HFF-Myc (cell line): ENCODE data around the gene GIMAP1.
"Not testable (repeated sequence)": the region's sequence is repeated elsewhere in the genome, so short reads cannot be mapped to it uniquely, and the experiment has no call there.

Source experiments
- DNase-seq: peaks from one replicate; pipeline ENCODE4 v3.0.0-alpha.2; 2011; ENCODE audit warnings: low read depth; ENCODE audit errors: extremely low read depth
- H3K4me3 ChIP-seq: replicated peaks from 2 replicates; pipeline ENCODE4 v1.5.1; 2011; ENCODE audit warnings: low read depth, mild to moderate bottlenecking, control low read depth, low read length
- TF ChIP-seq, protein P1 (sequence below): IDR thresholded peaks from 2 replicates; pipeline ENCODE4 v1.5.1; 2012; ENCODE audit warnings: mild to moderate bottlenecking, low read depth, low read length, control low read depth; ENCODE audit errors: missing control alignments

GIMAP1 gene

GRCh38 chr7:150716368-150716767, at the start of gene GIMAP1:
GIMAP1 (plus strand) TSS chr7:150716613; CDS start chr7:150719048, 2,435 bp downstream.
- TF ChIP-seq, protein P1, sequence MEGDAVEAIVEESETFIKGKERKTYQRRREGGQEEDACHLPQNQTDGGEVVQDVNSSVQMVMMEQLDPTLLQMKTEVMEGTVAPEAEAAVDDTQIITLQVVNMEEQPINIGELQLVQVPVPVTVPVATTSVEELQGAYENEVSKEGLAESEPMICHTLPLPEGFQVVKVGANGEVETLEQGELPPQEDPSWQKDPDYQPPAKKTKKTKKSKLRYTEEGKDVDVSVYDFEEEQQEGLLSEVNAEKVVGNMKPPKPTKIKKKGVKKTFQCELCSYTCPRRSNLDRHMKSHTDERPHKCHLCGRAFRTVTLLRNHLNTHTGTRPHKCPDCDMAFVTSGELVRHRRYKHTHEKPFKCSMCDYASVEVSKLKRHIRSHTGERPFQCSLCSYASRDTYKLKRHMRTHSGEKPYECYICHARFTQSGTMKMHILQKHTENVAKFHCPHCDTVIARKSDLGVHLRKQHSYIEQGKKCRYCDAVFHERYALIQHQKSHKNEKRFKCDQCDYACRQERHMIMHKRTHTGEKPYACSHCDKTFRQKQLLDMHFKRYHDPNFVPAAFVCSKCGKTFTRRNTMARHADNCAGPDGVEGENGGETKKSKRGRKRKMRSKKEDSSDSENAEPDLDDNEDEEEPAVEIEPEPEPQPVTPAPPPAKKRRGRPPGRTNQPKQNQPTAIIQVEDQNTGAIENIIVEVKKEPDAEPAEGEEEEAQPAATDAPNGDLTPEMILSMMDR: no peak
- H3K4me3 ChIP-seq: no peak within 1 kb of the TSS
- no peak for DNase-seq

- no peak overlapping the region for H3K4me3 ChIP-seq
- TF ChIP-seq, protein P1: no peak
- DNase-seq: no peak
Measured at GRCh38 chr7:150668472-150668911, 47.9 kb upstream of the GIMAP1 start.

GRCh38 chr7:150668977-150669376, 47.4 kb upstream of the GIMAP1 start:
- TF ChIP-seq, protein P1: no peak
- no peak overlapping the region for H3K4me3 ChIP-seq
- DNase-seq: no peak

- not testable (repeated sequence) for H3K4me3 ChIP-seq, DNase-seq
Measured at GRCh38 chr7:150671798-150672585, 44.4 kb upstream of the GIMAP1 start.

DNA sequence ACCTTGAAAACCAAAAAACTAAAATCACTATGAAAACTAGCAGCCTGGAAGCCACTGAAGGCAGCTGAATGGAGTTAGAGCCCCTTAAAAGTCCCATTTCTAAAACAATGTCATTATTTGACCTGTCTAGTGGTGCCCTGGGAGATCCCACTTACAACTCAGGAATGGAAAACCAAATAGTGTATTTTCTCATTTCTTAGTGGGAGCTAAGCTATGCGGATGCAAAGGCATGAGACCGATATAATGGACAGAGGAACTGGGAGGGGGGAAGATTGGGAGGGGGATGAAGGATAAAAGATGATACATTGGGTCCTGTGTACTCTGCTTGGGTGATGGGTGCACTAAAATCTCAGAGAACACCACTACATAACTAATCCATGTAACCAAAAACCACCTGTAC, 40.7 kb upstream of the GIMAP1 start:
- TF ChIP-seq, protein P1: no peak
- no peak for DNase-seq
- no peak overlapping the region for H3K4me3 ChIP-seq

DNA sequence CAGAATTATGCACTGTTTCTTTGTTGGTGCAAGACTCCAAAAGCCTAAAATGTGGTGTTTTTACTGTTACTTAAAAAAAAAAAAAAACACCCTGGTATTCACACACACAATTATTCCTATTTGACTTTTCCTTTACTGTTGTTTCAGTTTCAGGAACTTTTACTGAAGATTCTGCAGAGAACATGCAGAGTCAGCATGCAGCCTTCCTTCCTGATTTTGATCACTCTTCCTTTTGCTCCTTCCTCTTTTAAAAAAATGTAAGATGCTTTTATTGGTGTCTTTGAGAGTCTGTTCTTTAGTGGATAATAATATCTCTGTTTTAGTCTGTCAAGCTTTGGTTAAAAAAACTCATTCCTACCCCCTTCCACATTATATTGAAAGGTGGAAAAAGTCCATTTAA, 40.1 kb upstream of the GIMAP1 start:
- not testable (repeated sequence) for H3K4me3 ChIP-seq, DNase-seq

- DNase-seq, H3K4me3 ChIP-seq: not testable (repeated sequence)
Measured at GRCh38 chr7:150676854-150677253, 39.6 kb upstream of the GIMAP1 start.

DNA sequence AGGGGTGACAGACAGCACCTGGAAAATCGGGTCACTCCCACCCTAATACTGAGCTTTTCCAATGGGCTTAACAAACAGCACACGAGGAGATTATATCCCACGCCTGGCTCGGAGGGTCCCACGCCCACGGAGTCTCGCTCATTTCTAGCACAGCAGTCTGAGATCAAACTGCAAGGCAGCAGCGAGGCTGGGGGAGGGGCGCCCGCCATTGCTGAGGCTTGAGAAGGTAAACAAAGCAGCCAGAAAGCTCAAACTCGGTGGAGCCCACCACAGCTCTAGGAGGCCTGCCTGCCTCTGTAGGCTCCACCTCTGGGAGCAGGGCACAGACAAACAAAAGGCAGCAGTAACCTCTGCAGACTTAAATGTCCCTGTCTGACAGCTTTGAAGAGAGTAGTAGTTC, 37.8 kb upstream of the GIMAP1 start:
- not testable (repeated sequence) for H3K4me3 ChIP-seq, DNase-seq

DNA sequence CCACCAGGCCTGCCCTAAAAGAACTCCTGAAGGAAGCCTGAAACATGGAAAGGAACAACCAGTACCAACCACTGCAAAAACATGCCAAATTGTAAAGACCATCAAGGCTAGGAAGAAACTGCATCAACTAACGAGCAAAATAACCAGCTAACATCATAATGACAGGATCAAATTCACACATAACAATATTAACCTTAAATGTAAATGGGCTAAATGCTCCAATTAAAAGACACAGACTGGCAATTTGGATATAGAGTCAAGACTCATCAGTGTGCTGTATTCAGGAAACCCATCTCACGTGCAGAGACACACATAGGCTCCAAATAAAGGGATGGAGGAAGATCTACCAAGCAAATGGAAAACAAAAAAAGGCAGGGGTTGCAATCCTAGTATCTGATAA, 36.0 kb upstream of the GIMAP1 start:
- DNase-seq, H3K4me3 ChIP-seq: not testable (repeated sequence)
